H1 (cell line): ENCODE measurements around the gene CTSK. TPM values are rescaled to one million over a fixed set of nuclear protein-coding genes. Genes with fewer than 3 reads are reported as not detected.

ENCODE experiments used
- CTCF ChIA-PET: fragments of 300-600 bp; sonication (Branson Sonifier 250); formaldehyde crosslinking; loops from one replicate; lab custom pipeline; 2021; ENCODE audit not compliant: partially characterized antibody; lab: Charles Lee
- POLR2A ChIA-PET: fragments of 300-600 bp; sonication (Branson Sonifier 250); formaldehyde crosslinking; loops from one replicate; lab custom pipeline; 2021; ENCODE audit warnings: inconsistent platforms; ENCODE audit not compliant: partially characterized antibody; lab: Charles Lee
- DNase-seq, 2 experiments: peaks; one replicate each; pipeline versions ENCODE4 v3.0.0 to v3.0.0-alpha.2; 2010 to 2022; ENCODE audit warnings: low spot score in 2 of 2, low read depth in 1 of 2, mixed read lengths in 1 of 2
- FAIRE-seq: peaks from 2 replicates; lab custom pipeline; 2011; peaks lifted over from hg19 to GRCh38; lab: Jason Lieb, UNC
- H2AFZ ChIP-seq: 2 replicates; pipeline ENCODE4 v1.8.1; 2012; ENCODE audit warnings: low read length, inconsistent platforms
- H2AK5ac ChIP-seq: 2 replicates; pipeline ENCODE4 v1.6.1; 2013; ENCODE audit warnings: low read depth, low read length
- H2BK120ac ChIP-seq: replicated peaks from 2 replicates; pipeline ENCODE3; 2013; ENCODE audit warnings: low read depth, low read length, inconsistent platforms
- H2BK12ac ChIP-seq: 2 replicates; pipeline ENCODE4 v1.6.1; 2013; ENCODE audit warnings: low read depth, low read length
- H2BK15ac ChIP-seq: 2 replicates; pipeline ENCODE4 v1.6.1; 2013; ENCODE audit warnings: low read length
- H2BK20ac ChIP-seq: 2 replicates; pipeline ENCODE4 v1.6.1; 2013; ENCODE audit warnings: low read length
- H2BK5ac ChIP-seq: 2 replicates; pipeline ENCODE4 v1.6.1; 2013; ENCODE audit warnings: low read depth, low read length
- H3K14ac ChIP-seq: 2 replicates; pipeline ENCODE4 v1.6.1; 2013; ENCODE audit warnings: inconsistent platforms; ENCODE audit not compliant: insufficient read length
- H3K18ac ChIP-seq: 2 replicates; pipeline ENCODE4 v1.6.1; 2013; ENCODE audit warnings: low read length; ENCODE audit errors: extremely low read depth
- H3K23ac ChIP-seq: 2 replicates; pipeline ENCODE4 v1.6.1; 2013; ENCODE audit warnings: inconsistent platforms; ENCODE audit not compliant: insufficient read length
- H3K23me2 ChIP-seq: 2 replicates; pipeline ENCODE4 v1.6.1; 2013; ENCODE audit warnings: low read depth, low read length
- H3K27ac ChIP-seq: 2 replicates; pipeline ENCODE4 v1.6.1; 2011; ENCODE audit warnings: low read depth, low read length, inconsistent platforms
- H3K27me3 ChIP-seq, 4 experiments: replicated peaks in 1 of 4; 1 replicate in 1 of 4; 2 replicates in 3 of 4; pipeline versions ENCODE4 v1.6.1 to v1.8.1; 2011 to 2013; ENCODE audit warnings: low read length in 3 of 4, mild to moderate bottlenecking in 3 of 4, inconsistent platforms in 2 of 4, mixed read lengths in 2 of 4, moderate library complexity in 1 of 4; ENCODE audit not compliant: control insufficient read depth in 3 of 4, insufficient read depth in 3 of 4; ENCODE audit errors: extremely low read depth in 1 of 4
- H3K36me3 ChIP-seq, 4 experiments: 2 replicates each; pipeline versions ENCODE4 v1.6.1 to v1.8.1; 2011 to 2013; ENCODE audit warnings: mild to moderate bottlenecking in 4 of 4, low read length in 3 of 4, moderate library complexity in 2 of 4, control low read depth in 1 of 4, inconsistent platforms in 1 of 4; ENCODE audit not compliant: insufficient read depth in 4 of 4, control insufficient read depth in 2 of 4
- H3K4ac ChIP-seq: replicated peaks from 2 replicates; pipeline ENCODE3; 2013; ENCODE audit warnings: low read length, low read depth, mixed read lengths, inconsistent platforms; ENCODE audit not compliant: insufficient read length
- H3K4me1 ChIP-seq, 4 experiments: replicated peaks in 1 of 4; 1 replicate in 1 of 4; 2 replicates in 3 of 4; pipeline versions ENCODE4 v1.6.1 to v1.8.1; 2011 to 2013; ENCODE audit warnings: low read length in 3 of 4, inconsistent platforms in 2 of 4, mixed read lengths in 1 of 4; ENCODE audit not compliant: insufficient read depth in 4 of 4, control insufficient read depth in 3 of 4
- H3K4me2 ChIP-seq, 2 experiments: 2 replicates each; pipeline versions ENCODE4 v1.6.1 to v1.8.1; 2011 to 2013; ENCODE audit warnings: low read depth in 2 of 2, low read length in 2 of 2, control low read depth in 1 of 2, inconsistent platforms in 1 of 2, mild to moderate bottlenecking in 1 of 2; ENCODE audit not compliant: insufficient read depth in 1 of 2
- H3K4me3 ChIP-seq, 4 experiments: fragments of 200-600, 300-600 bp in 1 of 4; sonication (generic), shearing (Covaris generic), sonication (Bioruptor Twin) in 1 of 4; 2 replicates each; pipeline versions ENCODE4 v1.5.1 to v1.8.1; 2011 to 2016; ENCODE audit warnings: low read length in 4 of 4, low read depth in 3 of 4, control low read depth in 2 of 4, inconsistent platforms in 2 of 4, mild to moderate bottlenecking in 2 of 4, mixed read lengths in 1 of 4, moderate library complexity in 1 of 4; ENCODE audit not compliant: insufficient read depth in 2 of 4; ENCODE audit errors: extremely low read depth in 1 of 4
- H3K56ac ChIP-seq: replicated peaks from 2 replicates; pipeline ENCODE3; 2013; ENCODE audit warnings: low read depth, mild to moderate bottlenecking, mixed read lengths, low read length, inconsistent platforms; ENCODE audit not compliant: insufficient read length
- H3K79me1 ChIP-seq: 2 replicates; pipeline ENCODE4 v1.6.1; 2013; ENCODE audit warnings: low read depth, low read length, control low read depth
- H3K79me2 ChIP-seq, 2 experiments: 2 replicates each; pipeline versions ENCODE4 v1.6.1 to v1.8.1; 2012 to 2013; ENCODE audit warnings: low read length in 2 of 2, mild to moderate bottlenecking in 2 of 2, inconsistent platforms in 1 of 2; ENCODE audit not compliant: insufficient read depth in 2 of 2, control insufficient read depth in 1 of 2
- H3K9ac ChIP-seq, 4 experiments: replicated peaks in 1 of 4; 1 replicate in 1 of 4; 2 replicates in 3 of 4; pipeline versions ENCODE4 v1.6.1 to v1.8.1; 2011 to 2013; ENCODE audit warnings: low read depth in 3 of 4, low read length in 3 of 4, control low read depth in 2 of 4, mild to moderate bottlenecking in 2 of 4, moderate library complexity in 2 of 4, inconsistent platforms in 1 of 4; ENCODE audit errors: extremely low read depth in 1 of 4
- H3K9me3 ChIP-seq, 2 experiments: 2 replicates each; pipeline versions ENCODE4 v1.6.1 to v1.8.1; 2012 to 2013; ENCODE audit warnings: mild to moderate bottlenecking in 2 of 2, moderate library complexity in 2 of 2, control low read depth in 1 of 2, inconsistent platforms in 1 of 2, low read depth in 1 of 2, low read length in 1 of 2, mixed read lengths in 1 of 2; ENCODE audit not compliant: insufficient read depth in 2 of 2
- H4K20me1 ChIP-seq, 2 experiments: replicated peaks in 1 of 2; 2 replicates each; pipeline versions ENCODE3 to v1.8.1; 2011 to 2013; ENCODE audit warnings: inconsistent platforms in 2 of 2, low read length in 2 of 2, mild to moderate bottlenecking in 1 of 2; ENCODE audit not compliant: insufficient read depth in 2 of 2, control insufficient read depth in 1 of 2
- H4K5ac ChIP-seq: 2 replicates; pipeline ENCODE4 v1.6.1; 2013; ENCODE audit warnings: low read length, low read depth, mixed read lengths, inconsistent platforms; ENCODE audit not compliant: insufficient read length
- H4K8ac ChIP-seq: 2 replicates; pipeline ENCODE4 v1.8.0; 2013; ENCODE audit warnings: mild to moderate bottlenecking, moderate library complexity, low read length, inconsistent platforms; ENCODE audit not compliant: insufficient read depth; ENCODE audit errors: extremely low read depth
- H4K91ac ChIP-seq: replicated peaks from 2 replicates; pipeline ENCODE3; 2013; ENCODE audit warnings: low read length, mixed read lengths, inconsistent platforms; ENCODE audit not compliant: insufficient read length
- RNF2 ChIP-seq: fragments of 200-900, 300-1000 bp; sonication (generic); IDR thresholded peaks from 2 replicates; pipeline ENCODE4 v1.7.1; 2016; ENCODE audit warnings: borderline replicate concordance, low read depth, mild to moderate bottlenecking, antibody characterized with exemption, low read length; ENCODE audit not compliant: poor library complexity, severe bottlenecking; ENCODE audit errors: missing control alignments
- WGBS, 2 experiments: shearing (Covaris generic) in 1 of 2; methylation state at CpG; one replicate each; pipeline versions ENCODE4 v1.1.6 to v1.1.7; 2013 to 2015; ENCODE audit warnings: low lambda C conversion rate in 2 of 2, mixed read lengths in 2 of 2, inconsistent platforms in 1 of 2, low coverage in 1 of 2, missing lambda C conversion rate in 1 of 2; ENCODE audit not compliant: insufficient replicate concordance in 2 of 2, insufficient coverage in 1 of 2, insufficient read length in 1 of 2; ENCODE audit errors: extremely low coverage in 1 of 2, missing lambda C conversion rate in 1 of 2; 5-methylcytosine and 5-hydroxymethylcytosine counted together
- polyA plus RNA-seq, 7 experiments: library from polyadenylated mRNA; depleted of rRNA in 3 of 7; stranded (reverse) in 5 of 7; unstranded in 2 of 7; fragments of >200 nt in 5 of 7; fragments of 200-250 nt in 2 of 7; gene quantifications; 1 replicate in 5 of 7; 2 replicates in 1 of 7; 4 replicates in 1 of 7; pipeline versions ENCODE4 v1.2.1 to v1.2.3, GENCODE V29; 2011 to 2013; ENCODE audit warnings: missing spikeins in 2 of 7, mixed read lengths in 2 of 7
- total RNA-seq: library from RNA; stranded (reverse); fragmentation: NEBNext Ultra II Directional; extraction: Animal tissue kit (Norgen Biotek cat#: 25700); gene quantifications from 2 replicates; pipeline ENCODE4 v1.2.1, GENCODE V29; 2021

The CTSK gene
- total and polyA plus RNA-seq, 2 of the 8 experiments (the other 6 are each of a cell fraction or from before 2014, with no cell fraction given): 2.7 to 4.2 TPM

DNA sequence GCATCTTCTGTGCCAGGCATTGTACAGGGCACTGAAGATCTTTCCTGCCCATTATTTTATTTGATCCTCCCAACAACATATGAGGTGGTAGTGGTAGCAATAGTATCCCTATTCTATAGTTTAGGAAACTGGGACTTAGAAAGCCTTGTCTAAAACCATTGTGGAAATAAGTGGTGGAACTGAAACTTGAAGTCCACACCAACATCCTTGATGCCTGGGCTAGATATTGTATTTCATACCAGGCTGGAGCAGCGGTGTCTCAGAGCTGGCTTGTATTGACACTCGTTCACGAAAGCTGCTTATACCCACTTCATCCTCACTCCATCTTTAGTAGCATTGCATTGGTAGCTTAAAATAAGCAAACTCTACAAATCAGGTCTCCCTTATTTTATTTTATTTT, 32.8 kb downstream of the CTSK start:
- Histone ChIP-seq H3K4me2 (no peak overlapping the region), H3K23ac (no peak overlapping the region), H3K9ac (no peak overlapping the region), H2AK5ac (no peak overlapping the region), H3K4me1 (no peaks in the 10 kb centered on the region), H2BK15ac (no peak overlapping the region), H3K36me3 (no peaks in the 10 kb centered on the region), H4K5ac (no peak overlapping the region), H3K23me2 (no peaks in the 10 kb centered on the region), H2BK5ac (no peak overlapping the region), H3K79me1 (no peaks in the 10 kb centered on the region), H3K9me3 (peaks cover 0 to 2% of the 10 kb centered on the region in 2 experiments; a peak in 1 of 4 replicates), H2BK120ac (no peak overlapping the region), H3K14ac (no peak overlapping the region), H4K8ac (no peak overlapping the region), H3K56ac (no peak overlapping the region), H4K20me1 (no peaks in the 10 kb centered on the region), H2BK12ac (no peak overlapping the region), H2BK20ac (no peak overlapping the region), H3K18ac (no peak overlapping the region), H3K27ac (no peak overlapping the region), H3K27me3 (no peaks in the 10 kb centered on the region), H3K79me2 (no peaks in the 10 kb centered on the region), H3K4ac (no peak overlapping the region), H2AFZ (no peak overlapping the region), H4K91ac (no peak overlapping the region), H3K4me3 (no peak overlapping the region)
- TF ChIP-seq RNF2: no peak
- ChIA-PET CTCF (interaction anchor here (1.7 kb wide), 1 partner anchor 153 kb away, joined by 3 read pairs; no protein-coding TSS in a partner anchor), POLR2A (interaction anchor here (1.4 kb wide), 1 partner anchor 10 kb away, joined by 6 read pairs; the partner anchor contains the start of gene CTSS)
- 89% methylated on average over 3 of the region's 3 CpGs; no CpG with 5 or more reads in 1 of the 2 experiments for WGBS, 2 experiments
- DNase-seq (no peak), FAIRE-seq (no peak)
